Measurements from ENCODE around the gene PROCA1.

The PROCA1 gene

DNA sequence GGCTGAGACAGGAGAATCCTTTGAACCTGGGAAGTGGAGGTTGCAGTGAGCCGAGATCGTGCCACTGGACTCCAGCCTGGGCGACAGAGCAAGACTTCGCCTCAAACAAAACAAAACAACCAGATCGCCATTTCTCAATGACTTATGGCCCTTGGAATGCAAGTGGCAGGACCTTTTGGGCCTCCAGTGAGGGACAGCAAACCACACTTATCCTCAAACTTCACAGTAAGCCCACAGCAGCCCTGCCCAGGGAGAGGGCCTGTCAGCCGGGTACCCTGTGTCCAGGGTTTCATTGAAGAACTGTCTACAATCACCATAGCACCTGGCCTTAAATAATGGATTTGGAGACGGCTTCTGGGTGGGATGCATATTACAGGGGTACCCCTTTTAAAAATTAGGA, 43.8 kb upstream of the PROCA1 start:
- peak; percentile 56 for DNase-seq (ENCODE audit: low read depth, low spot score)
- in situ Hi-C loops (cut with HindIII; ENCODE audit: low sequenced_read_pairs) = no loop called here
- H3K4me3 ChIP-seq (ENCODE audit: low read depth, low read length) = no peak overlapping the region
- TF ChIP-seq, protein P1, sequence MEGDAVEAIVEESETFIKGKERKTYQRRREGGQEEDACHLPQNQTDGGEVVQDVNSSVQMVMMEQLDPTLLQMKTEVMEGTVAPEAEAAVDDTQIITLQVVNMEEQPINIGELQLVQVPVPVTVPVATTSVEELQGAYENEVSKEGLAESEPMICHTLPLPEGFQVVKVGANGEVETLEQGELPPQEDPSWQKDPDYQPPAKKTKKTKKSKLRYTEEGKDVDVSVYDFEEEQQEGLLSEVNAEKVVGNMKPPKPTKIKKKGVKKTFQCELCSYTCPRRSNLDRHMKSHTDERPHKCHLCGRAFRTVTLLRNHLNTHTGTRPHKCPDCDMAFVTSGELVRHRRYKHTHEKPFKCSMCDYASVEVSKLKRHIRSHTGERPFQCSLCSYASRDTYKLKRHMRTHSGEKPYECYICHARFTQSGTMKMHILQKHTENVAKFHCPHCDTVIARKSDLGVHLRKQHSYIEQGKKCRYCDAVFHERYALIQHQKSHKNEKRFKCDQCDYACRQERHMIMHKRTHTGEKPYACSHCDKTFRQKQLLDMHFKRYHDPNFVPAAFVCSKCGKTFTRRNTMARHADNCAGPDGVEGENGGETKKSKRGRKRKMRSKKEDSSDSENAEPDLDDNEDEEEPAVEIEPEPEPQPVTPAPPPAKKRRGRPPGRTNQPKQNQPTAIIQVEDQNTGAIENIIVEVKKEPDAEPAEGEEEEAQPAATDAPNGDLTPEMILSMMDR (IDR thresholded peaks at IDR 0.05; ENCODE audit: low read depth, low read length) = no peak

DNA sequence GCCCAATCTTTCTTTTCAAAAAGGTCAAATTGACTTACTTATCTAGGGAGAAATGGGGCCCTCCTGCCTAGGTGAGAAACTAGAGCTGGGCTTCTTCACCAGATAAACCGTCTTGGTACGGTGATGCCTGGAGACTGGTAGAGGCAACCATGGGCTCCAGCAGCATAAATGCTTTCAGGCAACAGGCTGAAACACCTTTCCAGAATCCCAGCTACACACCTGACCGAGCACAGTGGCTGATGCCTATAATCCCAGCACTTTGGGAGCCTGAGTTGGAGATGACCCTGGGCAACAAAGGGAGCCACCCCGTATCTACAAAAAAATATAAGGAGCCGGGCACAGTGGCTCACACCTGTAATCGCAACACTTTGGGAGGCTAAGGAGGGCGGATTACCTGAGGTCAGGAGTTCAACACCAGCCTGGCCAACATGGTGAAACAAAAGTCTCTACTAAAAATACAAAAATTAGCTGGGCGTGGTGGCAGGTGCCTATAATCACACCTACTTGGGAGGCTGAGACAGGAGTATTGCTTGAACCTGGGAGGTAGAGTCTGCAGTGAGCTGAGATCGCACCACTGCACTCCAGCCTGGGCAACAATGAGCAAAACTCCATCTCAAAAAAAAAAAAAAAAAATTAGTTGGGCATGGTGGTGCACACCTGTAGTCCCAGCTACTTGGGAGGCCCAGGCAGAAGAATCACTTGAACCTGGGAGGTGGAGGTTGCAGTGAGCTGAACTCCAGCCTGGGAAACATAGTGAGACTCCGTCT, 40.1 kb upstream of the PROCA1 start:
- in situ Hi-C loops (cut with HindIII; ENCODE audit: low sequenced_read_pairs) = no loop called here
- H3K4me3 ChIP-seq (ENCODE audit: low read depth, low read length) = no peak overlapping the region
- no peak for DNase-seq (ENCODE audit: low read depth, low spot score)
- TF ChIP-seq, protein P1 (IDR thresholded peaks at IDR 0.05; ENCODE audit: low read depth, low read length) = no peak

DNA sequence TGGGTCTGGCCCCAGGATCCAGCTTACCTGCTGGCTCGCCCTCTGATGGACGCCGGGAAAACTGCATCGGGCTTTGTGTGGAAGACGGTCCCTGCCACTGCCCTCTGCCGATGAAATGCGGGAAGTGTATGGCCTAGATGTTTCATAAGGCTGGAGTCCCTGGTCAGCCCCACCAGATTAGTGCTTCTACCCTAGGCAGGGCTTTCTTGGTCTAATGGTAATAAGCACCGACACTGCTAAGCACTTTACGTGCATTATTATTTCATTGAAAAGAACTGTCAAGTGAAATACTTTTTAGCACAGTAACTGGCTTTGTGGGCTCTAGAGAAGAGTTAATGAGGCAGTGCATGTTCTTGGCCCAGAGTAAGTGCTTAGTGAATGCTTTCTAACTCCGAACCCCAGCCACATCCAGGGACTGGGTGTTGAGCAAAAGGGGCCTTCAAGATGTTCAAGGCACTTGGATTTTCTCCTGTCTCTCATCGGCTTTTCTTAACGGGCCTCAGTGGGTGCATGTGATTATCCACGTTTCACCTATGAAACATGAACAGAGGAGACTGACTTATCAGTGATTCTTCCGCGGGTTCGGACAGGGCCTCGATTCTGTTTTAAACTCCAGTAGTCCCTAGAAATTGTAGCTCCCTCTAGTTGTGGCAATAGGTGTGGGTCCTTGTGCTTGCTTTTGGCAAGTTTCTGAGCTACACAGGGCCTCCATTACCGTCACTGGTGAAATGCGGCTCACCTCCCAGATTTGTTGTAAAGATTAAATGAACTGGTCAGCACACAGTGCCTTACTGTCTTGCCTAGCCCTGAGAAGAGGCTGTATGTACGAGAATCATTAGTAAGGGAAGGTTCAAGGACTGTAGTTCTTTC, 38.7 kb upstream of the PROCA1 start:
- no peak overlapping the region for H3K4me3 ChIP-seq (ENCODE audit: low read depth, low read length)
- in situ Hi-C loops (cut with HindIII; ENCODE audit: low sequenced_read_pairs) = no loop called here

DNA sequence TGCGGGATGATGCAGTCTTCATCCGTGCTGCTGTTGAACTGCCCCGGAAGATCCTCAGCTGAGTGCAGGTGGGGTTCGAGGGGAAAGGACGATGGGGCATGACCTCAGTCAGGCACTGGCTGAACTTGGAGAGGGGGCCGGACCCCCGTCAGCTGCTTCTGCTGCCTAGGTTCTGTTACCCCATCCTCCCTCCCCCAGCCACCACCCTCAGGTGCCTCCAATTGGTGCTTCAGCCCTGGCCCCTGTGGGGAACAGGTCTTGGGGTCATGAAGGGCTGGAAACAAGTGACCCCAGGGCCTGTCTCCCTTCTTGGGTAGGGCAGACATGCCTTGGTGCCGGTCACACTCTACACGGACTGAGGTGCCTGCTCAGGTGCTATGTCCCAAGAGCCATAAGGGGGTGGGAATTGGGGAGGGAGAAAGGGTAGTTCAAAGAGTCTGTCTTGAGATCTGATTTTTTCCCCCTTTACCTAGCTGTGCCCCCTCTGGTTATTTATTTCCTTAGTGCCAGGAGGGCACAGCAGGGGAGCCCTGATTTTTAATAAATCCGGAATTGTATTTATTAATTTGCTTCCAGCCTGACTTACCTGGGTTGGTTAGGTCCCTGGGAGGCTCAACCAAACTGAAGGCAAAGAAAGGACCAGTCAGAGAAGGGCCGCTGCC, 38.0 kb upstream of the PROCA1 start:
- TF ChIP-seq, protein P1 (IDR thresholded peaks at IDR 0.05; ENCODE audit: low read depth, low read length) = no peak
- H3K4me3 ChIP-seq (ENCODE audit: low read depth, low read length) = no peak overlapping the region
- DNase-seq (ENCODE audit: low read depth, low spot score) = no peak
- in situ Hi-C loops (cut with HindIII; ENCODE audit: low sequenced_read_pairs) = no loop called here

More for the DNA sequence above, 38.7 kb upstream of the PROCA1 start:
- TF ChIP-seq, protein P1 (IDR thresholded peaks at IDR 0.05; ENCODE audit: low read depth, low read length) = peak; percentile 100
- peak; percentile 92 for DNase-seq (ENCODE audit: low read depth, low spot score)

DNA sequence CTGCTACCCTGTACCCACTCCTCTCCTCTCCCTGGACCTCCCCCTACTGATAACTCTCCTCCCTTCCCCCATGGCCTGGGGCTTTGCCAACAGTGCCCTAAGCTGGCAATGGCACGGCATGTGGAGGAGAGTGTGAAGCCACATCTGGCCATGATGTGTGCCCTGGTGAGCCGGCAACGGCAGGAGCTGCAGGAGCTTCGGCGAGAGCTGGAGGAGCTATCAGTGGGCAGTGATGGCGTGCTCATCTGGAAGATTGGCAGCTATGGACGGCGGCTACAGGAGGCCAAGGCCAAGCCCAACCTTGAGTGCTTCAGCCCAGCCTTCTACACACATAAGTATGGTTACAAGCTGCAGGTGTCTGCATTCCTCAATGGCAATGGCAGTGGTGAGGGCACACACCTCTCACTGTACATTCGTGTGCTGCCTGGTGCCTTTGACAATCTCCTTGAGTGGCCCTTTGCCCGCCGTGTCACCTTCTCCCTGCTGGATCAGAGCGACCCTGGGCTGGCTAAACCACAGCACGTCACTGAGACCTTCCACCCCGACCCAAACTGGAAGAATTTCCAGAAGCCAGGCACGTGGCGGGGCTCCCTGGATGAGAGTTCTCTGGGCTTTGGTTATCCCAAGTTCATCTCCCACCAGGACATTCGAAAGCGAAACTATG, 37.3 kb upstream of the PROCA1 start:
- no peak overlapping the region for H3K4me3 ChIP-seq (ENCODE audit: low read depth, low read length)
- no peak for DNase-seq (ENCODE audit: low read depth, low spot score)

More for the DNA sequence above, 37.3 kb upstream of the PROCA1 start:
- in situ Hi-C loops (cut with HindIII; ENCODE audit: low sequenced_read_pairs) = no loop called here
- TF ChIP-seq, protein P1 (IDR thresholded peaks at IDR 0.05; ENCODE audit: low read depth, low read length) = no peak

All from astrocyte of the spinal cord (primary cell).